HL-60 (cell line): ENCODE measurements around the gene AKAP11.

Source experiments
- GABPA ChIP-seq: IDR thresholded peaks from 2 replicates; pipeline ENCODE4 v1.6.1; 2012; ENCODE audit warnings: low read depth
- POLR2AphosphoS5 ChIP-seq: IDR thresholded peaks from 2 replicates; pipeline ENCODE4 v1.6.1; 2012; ENCODE audit warnings: low read depth
- TF ChIP-seq, protein P1 (sequence below): IDR thresholded peaks from one replicate; pipeline ENCODE4 v1.5.1; 2011; ENCODE audit warnings: low read length, control low read depth, inconsistent platforms; ENCODE audit not compliant: insufficient read depth
- TF ChIP-seq, protein P2 (sequence below): IDR thresholded peaks from 2 replicates; pipeline ENCODE4 v1.6.1; 2012; ENCODE audit warnings: low read depth; ENCODE audit not compliant: insufficient replicate concordance

- TF ChIP-seq, protein P1, sequence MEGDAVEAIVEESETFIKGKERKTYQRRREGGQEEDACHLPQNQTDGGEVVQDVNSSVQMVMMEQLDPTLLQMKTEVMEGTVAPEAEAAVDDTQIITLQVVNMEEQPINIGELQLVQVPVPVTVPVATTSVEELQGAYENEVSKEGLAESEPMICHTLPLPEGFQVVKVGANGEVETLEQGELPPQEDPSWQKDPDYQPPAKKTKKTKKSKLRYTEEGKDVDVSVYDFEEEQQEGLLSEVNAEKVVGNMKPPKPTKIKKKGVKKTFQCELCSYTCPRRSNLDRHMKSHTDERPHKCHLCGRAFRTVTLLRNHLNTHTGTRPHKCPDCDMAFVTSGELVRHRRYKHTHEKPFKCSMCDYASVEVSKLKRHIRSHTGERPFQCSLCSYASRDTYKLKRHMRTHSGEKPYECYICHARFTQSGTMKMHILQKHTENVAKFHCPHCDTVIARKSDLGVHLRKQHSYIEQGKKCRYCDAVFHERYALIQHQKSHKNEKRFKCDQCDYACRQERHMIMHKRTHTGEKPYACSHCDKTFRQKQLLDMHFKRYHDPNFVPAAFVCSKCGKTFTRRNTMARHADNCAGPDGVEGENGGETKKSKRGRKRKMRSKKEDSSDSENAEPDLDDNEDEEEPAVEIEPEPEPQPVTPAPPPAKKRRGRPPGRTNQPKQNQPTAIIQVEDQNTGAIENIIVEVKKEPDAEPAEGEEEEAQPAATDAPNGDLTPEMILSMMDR: no peak
- no peak for TF ChIP-seq POLR2AphosphoS5
- no peak for TF ChIP-seq GABPA
- TF ChIP-seq, protein P2, sequence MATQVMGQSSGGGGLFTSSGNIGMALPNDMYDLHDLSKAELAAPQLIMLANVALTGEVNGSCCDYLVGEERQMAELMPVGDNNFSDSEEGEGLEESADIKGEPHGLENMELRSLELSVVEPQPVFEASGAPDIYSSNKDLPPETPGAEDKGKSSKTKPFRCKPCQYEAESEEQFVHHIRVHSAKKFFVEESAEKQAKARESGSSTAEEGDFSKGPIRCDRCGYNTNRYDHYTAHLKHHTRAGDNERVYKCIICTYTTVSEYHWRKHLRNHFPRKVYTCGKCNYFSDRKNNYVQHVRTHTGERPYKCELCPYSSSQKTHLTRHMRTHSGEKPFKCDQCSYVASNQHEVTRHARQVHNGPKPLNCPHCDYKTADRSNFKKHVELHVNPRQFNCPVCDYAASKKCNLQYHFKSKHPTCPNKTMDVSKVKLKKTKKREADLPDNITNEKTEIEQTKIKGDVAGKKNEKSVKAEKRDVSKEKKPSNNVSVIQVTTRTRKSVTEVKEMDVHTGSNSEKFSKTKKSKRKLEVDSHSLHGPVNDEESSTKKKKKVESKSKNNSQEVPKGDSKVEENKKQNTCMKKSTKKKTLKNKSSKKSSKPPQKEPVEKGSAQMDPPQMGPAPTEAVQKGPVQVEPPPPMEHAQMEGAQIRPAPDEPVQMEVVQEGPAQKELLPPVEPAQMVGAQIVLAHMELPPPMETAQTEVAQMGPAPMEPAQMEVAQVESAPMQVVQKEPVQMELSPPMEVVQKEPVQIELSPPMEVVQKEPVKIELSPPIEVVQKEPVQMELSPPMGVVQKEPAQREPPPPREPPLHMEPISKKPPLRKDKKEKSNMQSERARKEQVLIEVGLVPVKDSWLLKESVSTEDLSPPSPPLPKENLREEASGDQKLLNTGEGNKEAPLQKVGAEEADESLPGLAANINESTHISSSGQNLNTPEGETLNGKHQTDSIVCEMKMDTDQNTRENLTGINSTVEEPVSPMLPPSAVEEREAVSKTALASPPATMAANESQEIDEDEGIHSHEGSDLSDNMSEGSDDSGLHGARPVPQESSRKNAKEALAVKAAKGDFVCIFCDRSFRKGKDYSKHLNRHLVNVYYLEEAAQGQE: no peak
These were observed 62.4 kb downstream of the AKAP11 start for GRCh38 chr13:42334329-42334706.
